Esophagus squamous epithelium (tissue), 4 donors: Measurements from ENCODE around the gene TTC14.

Experiments used
- CTCF ChIP-seq, 6 experiments: fragments of 450-650 bp in 4 of 6; fragments of 200-600 bp in 2 of 6; sonication (generic) in 2 of 6; IDR thresholded peaks; one replicate each; pipeline ENCODE4 v1.5.1; 2016 to 2019; ENCODE audit warnings: antibody characterized with exemption in 6 of 6, mild to moderate bottlenecking in 4 of 6, moderate library complexity in 4 of 6
- POLR2A ChIP-seq, 4 donors: fragments of 450-650 bp; IDR thresholded peaks; one replicate each; pipeline ENCODE4 v1.6.1; 2017; ENCODE audit warnings: antibody characterized with exemption in 4 of 4, mild to moderate bottlenecking in 4 of 4, moderate library complexity in 3 of 4

DNA sequence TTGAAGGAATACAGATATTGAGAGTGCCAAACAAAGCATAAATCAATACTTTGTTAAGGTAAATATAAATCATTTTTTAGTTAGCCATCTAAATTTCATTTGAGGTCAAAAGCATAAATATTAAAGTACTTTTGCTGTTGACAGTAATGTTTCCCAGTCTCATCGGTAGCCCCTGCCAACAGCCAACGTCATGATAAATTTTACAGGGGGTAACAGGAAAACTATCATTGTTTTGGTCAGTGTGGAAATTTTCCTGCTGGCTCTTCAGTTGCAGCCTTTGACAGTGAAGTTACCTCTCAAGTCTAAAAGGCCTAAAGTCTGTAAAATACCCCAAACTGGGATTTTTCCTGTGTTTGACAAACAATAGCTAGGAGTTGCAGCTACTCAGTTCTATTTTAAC is 37.3 kb upstream of the TTC14 start:
- TF ChIP-seq CTCF (IDR thresholded peaks at IDR 0.05) (no peak), POLR2A (IDR thresholded peaks at IDR 0.05) (no peak)
